GM12892 (cell line): ENCODE data around the gene IDH3G.

Experiments used
- POLR2A ChIP-seq: IDR thresholded peaks from 2 replicates; pipeline ENCODE4 v1.6.1; 2011; ENCODE audit warnings: low read depth, low read length, control low read depth
- POLR2AphosphoS5 ChIP-seq: IDR thresholded peaks from 2 replicates; pipeline ENCODE4 v1.6.1; 2011; ENCODE audit warnings: low read depth, low read length, control low read depth

GRCh38 chrX:153739754-153740486 lies 54.3 kb downstream of the IDH3G start:
- no peak for TF ChIP-seq POLR2A
- TF ChIP-seq POLR2AphosphoS5: no peak
